SK-N-SH treated with all-trans-retinoic acid at 6 μM for 48 hours (cell line): ENCODE measurements around the gene FRK.

ENCODE experiments used
- CSDC2 ChIP-seq: fragments of 250-450 bp; sonication (Bioruptor Pico); IDR thresholded peaks from 2 replicates; pipeline ENCODE4 v1.5.0; 2020; ENCODE audit warnings: mild to moderate bottlenecking, moderate library complexity
- ZFP3 ChIP-seq: fragments of 250-450 bp; sonication (Bioruptor Pico); IDR thresholded peaks from 2 replicates; pipeline ENCODE4 v1.5.0; 2020; ENCODE audit warnings: mild to moderate bottlenecking, moderate library complexity
- TF ChIP-seq, protein P1 (sequence below): fragments of 250-450 bp; sonication (Bioruptor Pico); IDR thresholded peaks from 2 replicates; pipeline ENCODE4 v1.8.0; 2020; ENCODE audit warnings: mild to moderate bottlenecking, moderate library complexity, borderline replicate concordance
- TF ChIP-seq, protein P2 (sequence below): fragments of 250-450 bp; sonication (Bioruptor Pico); IDR thresholded peaks from 2 replicates; pipeline ENCODE4 v1.5.1; 2020; ENCODE audit warnings: low read depth, mild to moderate bottlenecking, moderate library complexity

GRCh38 chr6:116011520-116011919 is 49.2 kb downstream of the FRK start:
- TF ChIP-seq, protein P1, sequence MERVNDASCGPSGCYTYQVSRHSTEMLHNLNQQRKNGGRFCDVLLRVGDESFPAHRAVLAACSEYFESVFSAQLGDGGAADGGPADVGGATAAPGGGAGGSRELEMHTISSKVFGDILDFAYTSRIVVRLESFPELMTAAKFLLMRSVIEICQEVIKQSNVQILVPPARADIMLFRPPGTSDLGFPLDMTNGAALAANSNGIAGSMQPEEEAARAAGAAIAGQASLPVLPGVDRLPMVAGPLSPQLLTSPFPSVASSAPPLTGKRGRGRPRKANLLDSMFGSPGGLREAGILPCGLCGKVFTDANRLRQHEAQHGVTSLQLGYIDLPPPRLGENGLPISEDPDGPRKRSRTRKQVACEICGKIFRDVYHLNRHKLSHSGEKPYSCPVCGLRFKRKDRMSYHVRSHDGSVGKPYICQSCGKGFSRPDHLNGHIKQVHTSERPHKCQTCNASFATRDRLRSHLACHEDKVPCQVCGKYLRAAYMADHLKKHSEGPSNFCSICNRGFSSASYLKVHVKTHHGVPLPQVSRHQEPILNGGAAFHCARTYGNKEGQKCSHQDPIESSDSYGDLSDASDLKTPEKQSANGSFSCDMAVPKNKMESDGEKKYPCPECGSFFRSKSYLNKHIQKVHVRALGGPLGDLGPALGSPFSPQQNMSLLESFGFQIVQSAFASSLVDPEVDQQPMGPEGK (CRISPR knock-in tag) = no peak
- TF ChIP-seq ZFP3 (CRISPR knock-in tag) (no peak), CSDC2 (CRISPR knock-in tag) (no peak)
- TF ChIP-seq, protein P2, sequence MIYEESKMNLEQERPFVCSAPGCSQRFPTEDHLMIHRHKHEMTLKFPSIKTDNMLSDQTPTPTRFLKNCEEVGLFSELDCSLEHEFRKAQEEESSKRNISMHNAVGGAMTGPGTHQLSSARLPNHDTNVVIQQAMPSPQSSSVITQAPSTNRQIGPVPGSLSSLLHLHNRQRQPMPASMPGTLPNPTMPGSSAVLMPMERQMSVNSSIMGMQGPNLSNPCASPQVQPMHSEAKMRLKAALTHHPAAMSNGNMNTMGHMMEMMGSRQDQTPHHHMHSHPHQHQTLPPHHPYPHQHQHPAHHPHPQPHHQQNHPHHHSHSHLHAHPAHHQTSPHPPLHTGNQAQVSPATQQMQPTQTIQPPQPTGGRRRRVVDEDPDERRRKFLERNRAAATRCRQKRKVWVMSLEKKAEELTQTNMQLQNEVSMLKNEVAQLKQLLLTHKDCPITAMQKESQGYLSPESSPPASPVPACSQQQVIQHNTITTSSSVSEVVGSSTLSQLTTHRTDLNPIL = no peak
